GM19023 (cell line): Measurements from ENCODE around the gene CCR7.
"Not testable (repeated sequence)": the region's sequence is repeated elsewhere in the genome, so short reads cannot be mapped to it uniquely, and the experiment has no call there.

ENCODE experiments used
- ATAC-seq: cut with Tn5 transposase; IDR thresholded peaks from one replicate; pipeline ENCODE4 v1.9.1; 2021; ENCODE audit warnings: mild to moderate bottlenecking, moderate library complexity; ENCODE audit not compliant: unreplicated experiment

Gene CCR7

DNA sequence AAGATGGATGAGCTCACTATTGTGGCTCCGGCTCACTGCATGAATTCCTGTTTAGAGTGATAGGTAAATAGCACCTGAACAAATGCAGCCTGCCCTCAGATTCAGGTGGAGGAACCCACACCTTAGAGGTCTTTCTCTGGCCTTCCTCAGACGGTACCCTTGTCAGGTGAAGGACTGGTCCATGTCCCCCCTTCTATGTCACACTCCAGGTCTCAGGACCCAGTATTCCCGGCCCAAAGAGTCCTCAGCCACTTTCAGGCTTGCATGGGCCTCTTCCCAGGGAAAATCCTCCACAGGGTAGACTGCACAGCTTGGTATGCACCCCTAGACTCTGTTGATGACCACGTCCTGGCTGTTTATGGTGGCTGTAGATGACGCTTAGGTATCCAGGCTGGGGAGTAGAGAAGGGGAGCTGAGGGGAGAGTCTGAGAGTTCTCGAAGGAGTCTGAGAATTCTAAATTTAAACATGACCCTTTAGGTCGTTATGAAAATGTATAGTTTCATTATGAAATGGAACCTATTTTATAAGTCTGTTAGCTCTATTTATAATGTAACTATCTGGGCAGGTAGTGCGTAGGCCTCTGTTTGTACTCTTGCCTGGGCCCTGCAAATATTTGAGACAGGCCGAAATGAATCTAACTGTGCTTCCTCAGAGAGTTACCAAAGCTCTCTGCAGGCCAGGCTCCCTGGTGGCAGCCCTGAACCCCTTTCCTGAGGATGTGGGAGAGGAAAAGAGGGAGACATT is 32.5 kb upstream of the CCR7 start:
- no peak for ATAC-seq

DNA sequence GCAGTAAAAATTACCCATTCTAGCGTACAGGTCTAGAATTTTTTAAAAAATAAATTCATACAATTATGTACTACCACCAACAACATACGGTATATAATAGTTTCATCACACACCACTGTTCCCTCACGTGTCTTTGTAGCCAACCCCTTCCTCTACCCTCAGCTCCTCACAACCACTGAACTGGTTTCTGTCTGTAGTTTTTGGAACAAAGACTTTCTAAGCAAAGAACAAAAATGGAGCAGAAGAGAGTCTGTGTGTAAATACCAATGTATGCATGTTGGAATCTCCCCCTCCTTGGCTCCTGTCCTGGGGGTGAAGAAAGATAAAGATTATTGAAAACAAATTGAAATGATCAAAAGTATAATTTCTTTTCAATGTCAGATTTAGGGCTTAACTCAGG is 31.9 kb upstream of the CCR7 start:
- no peak for ATAC-seq

DNA sequence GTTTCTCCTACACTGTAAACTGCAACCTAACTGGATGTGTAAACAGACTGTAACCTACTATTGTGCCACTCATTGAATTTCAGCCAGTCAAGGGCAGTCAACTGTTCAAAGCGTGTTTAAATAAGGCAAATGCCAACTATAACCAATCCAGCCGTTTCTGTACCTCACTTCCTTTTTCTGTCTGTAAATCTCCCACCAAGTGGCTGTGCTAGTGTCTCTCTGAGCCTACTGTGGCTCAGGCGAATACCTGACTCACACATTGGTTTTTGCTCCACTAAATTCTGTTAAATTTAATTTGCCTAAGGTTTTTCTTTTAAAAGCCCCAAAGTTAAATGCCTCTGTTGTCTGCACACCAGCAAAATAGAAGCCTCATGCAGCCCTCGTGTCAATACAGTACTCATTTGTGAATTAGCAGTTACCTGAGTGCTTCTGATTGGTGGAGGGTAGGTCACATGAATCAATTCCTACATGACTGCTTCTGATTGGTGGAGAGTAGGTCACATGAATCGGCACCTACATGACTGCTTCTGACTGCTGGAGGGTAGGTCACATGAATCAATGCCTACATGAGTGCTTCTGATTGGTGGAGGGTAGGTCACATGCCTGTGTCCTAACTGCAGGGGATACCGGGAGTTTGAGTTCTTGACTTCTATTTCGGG is 31.1 kb upstream of the CCR7 start:
- ATAC-seq = no peak

DNA sequence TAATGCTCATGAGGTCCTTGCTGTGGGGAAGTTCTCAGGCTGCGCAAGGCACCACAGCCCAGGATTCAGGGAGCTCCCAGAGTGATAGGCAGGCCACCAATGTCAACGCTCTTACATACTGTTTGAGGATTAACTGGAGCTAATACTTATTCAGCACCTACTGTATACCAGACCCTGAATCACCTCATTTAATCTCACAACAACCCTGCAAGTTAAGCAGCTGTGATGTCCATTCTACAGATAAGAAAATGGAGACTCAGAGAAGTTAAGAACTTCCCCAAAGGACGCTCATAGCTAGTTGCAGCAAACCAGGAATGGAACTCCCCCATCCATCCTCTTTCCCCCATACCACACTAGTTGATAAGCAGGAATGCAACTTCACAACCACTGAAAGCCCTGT is 25.5 kb upstream of the CCR7 start:
- ATAC-seq = no peak

DNA sequence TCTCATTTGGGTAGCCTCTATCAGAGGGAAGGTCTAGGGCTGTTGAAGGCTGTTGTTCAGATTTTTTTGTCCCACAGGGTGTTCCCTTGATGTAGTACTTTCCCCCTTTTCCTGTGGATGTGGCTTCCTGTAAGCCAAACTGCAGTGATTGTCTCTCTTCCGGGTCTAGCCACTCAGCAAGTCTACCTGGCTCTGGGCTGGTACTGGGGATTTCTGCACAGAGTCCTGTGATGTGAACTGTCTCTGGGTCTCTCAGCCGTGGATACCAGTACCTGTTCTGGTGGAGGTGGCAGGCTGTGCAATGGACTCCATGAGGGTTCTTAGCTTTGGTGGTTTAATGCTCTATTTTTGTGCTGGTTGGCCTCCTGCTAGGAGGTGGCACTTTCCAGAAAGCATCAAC is 23.3 kb upstream of the CCR7 start:
- no peak for ATAC-seq

DNA sequence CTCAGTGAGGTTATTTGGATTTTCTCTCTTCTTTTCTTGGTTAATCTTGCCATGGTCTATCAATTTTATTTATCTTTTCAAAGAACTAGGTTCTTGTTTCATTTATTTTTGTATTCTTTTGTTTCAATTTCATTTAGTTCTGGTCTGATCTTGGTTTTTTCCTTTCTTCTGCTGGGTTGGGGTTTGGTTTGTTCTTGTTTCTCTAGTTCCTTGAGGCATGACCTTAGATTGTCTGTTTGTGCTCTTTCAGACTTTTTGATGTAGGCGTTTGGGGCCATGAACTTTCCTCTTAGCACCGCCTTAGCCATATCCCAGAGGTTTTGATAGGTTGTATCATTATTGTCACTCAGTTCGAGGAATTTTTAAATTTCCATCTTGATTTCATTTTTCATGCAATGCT is 21.0 kb upstream of the CCR7 start:
- ATAC-seq = not testable (repeated sequence)

DNA sequence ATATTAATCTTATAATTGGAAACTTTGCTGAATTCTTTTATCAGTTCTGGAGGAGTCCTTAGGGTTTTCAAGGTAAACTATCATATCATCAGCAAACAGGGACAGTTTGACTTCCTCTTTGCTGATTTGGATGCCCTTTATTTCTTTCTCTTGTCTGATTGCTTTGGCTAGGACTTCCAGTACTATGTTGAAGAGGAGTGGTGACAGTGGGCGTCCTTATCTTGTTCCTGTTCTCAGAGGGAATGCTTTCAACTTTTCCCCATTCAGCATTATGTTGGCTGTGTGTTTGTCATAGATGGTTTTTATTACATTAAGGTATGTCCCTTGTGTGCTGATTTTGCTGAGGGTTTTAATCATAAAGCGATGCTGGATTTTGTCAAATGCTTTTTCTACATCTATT is 19.7 kb upstream of the CCR7 start:
- not testable (repeated sequence) for ATAC-seq

DNA sequence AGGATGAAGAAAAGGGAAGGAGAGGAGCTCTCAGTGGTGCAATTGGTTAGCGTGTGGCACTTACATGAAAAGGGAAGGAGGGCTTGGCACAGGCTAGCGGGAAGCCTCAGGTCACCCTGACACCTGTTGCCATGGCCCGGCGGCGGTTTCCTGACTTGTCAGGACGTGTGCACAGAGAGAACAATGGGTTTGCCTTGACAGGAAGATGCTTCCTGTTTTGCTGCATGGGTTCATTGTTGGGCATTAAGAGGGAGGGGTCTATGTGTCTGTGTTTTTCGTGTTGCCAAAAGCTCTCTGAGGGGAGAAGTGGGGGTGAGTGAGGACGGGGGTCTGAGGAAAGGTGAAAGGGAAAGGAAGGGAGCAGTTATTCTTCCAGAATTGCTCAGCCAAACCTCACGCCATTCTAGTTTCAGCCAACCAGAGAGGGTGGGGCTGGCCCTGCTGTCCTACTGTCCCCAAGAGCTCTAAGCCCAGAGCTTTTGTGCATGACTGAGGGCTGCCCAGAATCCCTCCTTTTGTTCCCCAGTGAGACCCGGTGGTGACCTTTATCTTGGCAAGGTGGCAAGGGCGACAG is 17.1 kb upstream of the CCR7 start:
- ATAC-seq = peak; percentile 78

DNA sequence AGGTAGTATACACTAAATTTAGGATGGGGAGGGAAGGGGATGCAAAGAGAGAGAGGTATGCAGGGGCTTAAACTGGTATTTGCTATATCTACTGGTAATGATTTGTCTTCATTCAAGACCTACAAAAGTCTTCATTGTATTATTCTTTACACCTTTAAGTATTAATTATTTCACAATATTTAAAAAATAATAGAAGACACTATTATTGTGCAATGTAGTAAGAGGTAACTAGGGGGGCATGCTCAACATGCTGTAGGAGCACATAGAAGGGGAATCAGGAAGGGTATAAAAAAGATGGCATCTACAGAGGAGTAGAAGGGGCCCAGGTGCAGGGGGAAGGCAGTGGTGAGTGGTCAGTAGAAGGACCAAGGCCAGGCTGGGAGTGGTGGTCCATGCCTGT is 14.9 kb upstream of the CCR7 start:
- no peak for ATAC-seq

DNA sequence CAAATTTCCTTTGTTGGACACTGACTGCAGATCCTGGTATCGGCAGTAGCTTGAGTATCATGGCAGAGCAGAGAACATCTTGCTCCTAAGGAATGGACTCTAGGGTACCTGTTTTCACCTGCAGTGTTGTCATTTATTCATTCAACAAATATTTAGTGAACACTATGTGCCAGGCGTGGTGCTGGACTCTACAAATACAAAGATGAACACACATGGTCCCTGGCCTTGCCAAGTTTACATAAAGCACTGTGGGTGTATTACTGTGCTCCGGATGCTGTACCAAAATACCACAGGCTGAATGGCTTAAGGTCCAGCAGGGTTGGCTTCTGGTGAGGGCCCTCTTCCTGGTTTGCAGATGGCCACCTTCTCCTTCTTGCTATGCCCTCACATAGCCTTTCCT is 14.2 kb upstream of the CCR7 start:
- ATAC-seq = no peak

DNA sequence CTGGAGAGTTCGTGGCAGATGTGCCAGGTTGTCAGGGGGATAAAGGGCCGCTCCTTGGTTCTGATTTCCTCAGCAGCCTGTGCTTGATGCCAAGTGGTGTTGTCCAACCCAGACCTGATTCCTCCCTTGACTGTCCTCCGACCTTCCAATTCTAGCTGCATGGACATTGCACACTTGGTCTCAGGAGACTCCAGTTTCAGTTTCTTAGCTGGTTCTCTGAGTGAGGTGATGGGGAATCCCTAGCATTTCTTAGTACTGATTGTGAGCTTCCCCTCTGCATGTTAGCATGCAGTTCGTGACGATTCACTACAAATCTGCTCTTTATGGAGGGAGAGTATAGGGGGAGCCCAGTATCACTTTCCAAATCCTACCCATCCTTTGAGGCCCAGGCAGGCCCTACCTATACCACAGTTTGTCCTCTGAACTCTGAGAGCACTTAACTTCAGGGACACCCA is 12.4 kb upstream of the CCR7 start:
- no peak for ATAC-seq

DNA sequence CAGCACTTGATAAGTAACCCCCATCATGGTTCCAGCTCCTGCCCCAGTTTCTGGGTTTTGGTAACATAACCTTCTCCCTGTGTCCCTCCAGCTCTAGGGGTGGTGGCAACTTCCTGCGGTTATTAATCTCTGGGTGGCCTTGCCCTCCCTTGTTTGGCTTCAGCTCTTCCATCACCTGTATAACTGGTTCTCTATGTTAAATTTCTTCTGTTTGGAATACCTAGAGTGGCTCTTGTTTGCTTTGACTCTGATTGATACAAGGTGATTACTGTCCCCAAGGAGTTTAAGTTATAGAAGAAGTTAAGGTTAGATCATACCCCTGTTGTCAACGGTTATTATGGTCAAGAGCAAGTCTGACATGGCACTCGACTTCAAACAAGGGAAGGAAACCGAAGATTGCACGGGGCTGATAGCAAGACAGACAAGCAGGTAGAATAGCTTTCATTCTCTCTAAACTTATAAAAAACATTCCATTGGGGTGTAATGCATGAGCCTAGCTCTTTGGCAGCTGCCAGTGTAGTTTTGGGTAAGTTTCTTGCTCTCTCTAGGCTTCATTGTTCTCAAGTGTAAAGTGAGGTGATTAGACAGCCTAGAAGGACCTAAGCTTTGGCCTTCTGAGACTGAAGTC is 11.0 kb upstream of the CCR7 start:
- ATAC-seq = no peak

DNA sequence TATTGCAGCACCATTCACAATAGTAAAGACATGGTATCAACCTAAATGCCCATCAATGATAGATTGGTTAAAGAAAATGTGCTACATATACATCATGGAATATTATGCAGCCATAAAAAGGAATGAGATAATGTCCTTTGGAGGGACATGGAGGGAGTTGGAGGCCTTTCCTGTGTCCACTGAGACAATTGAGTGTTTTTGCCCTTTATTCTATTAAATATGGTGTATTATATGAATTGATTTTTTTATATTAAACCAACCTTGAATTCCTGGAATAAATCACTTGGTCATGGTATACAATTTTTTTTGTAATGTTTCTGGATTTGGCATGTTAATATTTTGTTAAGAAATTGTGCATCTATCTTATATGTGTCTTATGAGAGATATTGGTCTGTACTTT is 9.0 kb upstream of the CCR7 start:
- no peak for ATAC-seq

DNA sequence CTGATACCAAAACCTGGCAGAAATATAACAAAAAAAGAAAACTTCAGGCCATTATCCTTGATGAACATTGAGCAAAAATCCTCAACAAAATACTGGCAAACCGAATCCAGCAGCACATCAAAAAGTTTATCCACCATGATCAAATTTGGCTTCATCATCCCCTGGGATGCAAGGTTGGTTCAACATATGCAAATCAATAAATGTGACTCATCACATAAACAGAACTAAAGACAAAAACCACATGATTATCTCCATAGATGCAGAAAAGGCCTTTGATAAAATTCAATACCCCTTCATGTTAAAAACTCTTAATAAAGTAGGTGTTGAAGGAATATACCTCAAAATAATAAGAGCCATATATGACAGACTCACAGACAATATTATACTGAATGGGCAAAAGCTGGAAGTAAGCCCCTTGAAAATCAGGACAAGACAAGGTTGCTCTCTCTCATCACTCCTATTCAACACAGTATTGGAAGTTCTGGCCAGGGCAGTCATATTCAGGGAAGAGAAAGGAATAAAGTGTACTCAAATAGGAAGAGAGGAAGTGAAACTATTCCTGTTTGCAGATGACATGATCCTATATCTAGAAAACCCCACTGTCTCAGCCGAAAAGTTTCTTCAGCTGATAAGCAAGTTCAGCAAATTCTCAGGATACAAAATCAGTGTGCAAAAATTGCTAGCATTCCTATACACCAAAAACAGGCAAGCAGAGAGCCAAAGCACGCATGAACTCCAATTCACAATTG is 7.1 kb upstream of the CCR7 start:
- ATAC-seq = not testable (repeated sequence)

DNA sequence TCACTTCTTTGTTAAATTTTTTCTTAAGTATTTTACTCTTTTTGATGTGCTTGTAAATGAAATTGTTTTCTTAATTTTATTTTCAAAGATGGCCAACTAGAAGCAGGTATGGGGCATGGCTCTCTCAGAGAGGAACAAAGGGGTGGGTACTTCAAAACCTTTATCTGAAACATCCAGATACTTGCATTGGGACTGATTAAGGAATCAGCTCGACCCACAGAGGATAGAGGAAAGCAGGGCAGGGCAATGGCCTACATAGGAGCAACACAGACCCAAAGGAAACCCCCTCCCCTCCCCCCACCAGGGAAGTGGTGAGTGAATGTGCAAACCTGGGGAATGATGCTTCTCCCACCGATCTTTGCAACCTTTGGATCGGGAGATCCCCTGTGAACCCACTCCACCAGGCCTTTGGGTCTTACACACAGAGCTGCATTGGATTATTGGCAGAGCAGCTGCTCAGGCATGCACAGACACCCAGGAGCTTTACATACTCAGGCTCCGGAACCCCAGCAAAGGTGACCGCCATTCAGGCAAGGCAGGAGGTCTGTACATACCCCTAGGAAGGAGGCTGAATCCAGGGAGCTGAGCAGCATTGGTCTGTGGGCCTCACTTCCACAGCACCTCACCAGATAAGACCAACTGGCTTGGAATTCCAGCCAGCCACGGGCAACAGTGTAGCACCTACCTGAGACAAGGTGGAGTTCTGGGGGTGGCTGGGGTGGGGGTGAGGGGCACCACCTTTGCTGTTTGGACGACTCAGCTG is 3.0 kb upstream of the CCR7 start:
- no peak for ATAC-seq

DNA sequence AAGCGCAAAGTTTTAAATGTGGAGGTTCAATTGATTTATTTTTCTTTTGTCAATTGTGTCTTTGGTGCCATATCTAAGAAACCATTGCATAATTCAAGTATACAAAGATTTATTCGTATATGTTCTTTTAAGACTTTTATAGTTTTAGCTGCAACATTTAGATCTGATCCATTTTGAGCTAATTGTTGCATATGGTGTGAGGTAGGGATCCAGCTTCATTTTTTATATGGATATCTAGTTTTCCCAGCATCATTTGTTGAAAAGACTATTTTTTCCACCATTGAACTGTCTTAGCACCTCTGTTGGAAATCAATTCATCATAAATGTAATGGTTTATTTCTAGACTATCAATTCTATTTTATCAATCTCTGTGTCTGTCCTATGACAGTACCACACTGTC is 2.1 kb upstream of the CCR7 start:
- ATAC-seq = no peak

DNA sequence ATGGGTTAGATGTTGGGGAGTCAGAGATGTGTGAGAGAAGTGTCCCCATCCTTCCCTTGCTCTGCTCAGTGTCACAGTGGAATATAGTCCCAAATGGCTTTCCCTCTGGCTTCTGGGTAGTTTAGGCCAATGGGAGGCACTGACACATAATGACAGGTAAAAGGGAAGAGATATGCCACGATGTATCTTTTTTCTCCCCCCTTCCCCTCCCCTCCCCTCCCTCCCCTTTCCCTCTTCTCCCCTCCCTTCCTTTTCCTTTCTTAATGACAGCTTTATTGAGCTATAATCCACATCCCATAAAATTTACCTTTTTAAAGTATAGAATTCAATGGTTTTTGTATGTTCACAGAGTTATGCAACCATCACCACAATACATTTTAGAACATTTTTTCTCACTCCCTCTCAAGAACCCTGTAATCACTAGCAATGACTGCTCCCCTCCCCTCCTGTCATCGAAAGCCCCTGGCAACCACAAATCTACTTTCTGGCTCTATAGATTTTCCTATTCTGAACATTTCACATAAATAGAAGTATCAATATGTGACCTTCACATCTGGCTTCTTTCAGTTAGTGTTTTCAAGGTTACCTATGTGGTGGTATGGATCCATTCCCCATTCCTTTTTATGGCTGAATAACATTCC is 617 bp upstream of the CCR7 start:
- ATAC-seq = no peak

DNA sequence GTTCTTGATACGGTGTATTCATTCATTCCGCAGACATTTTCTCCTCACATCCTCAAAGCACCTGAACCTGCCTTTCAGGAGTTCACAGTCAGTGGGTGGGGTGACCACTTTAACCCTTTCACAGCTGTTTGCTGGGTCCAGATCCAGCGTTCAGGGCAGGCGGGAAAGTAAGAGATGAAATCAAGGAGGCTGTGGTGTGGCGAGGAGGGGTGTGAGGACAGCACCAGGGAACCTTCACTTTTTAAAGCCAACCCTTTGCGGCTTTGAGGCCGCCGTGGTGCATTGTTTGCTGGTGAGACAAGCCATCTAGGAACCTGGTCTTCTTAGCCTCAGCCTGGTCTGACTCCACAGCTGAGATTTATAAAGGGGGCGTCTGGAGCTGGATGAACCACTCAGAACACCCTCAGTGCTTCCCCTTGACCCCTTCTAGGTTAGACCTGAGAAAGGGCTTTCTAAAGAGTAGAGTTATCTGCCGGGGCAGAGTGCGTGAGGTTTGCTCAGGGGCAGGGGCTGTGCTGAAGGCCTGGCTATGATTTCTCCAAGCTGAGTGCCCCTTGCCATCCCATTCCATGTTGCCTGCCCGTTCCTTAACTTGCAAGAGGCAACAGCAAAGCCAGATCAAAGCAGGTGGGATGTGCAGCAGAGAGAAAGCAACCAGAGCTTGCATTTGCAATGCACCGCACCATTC is 933 bp downstream of the CCR7 start:
- no peak for ATAC-seq
